ENCODE measurements around the gene LTBP1.
"Not testable (repeated sequence)": the region's sequence is repeated elsewhere in the genome, so short reads cannot be mapped to it uniquely, and the experiment has no call there.

The LTBP1 gene

DNA sequence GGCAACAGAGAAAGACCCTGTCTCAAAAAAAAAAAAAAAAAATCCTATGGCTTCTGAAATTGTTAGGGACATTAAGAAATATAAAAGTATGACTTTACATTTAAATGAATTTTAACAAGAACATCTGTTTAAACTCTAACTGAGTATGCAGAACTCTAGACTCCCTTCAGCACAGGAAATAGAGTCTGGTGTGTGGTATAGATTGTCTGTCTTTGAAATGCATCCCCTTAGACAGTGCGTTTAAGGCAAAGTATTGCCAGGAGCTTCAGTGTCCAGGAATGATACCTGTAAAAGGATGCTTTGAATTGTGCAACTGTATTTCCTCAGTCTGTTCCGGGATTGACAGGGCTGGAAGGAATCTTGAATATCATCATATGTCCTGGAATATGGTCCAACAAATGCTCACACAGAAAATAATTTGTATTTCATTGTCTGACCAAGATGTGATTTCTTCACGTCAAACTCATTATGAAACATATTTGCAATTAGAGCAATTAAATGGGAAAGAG is 396.7 kb downstream of the LTBP1 start:
- no peak for DNase-seq (ENCODE audit: low read depth)

DNA sequence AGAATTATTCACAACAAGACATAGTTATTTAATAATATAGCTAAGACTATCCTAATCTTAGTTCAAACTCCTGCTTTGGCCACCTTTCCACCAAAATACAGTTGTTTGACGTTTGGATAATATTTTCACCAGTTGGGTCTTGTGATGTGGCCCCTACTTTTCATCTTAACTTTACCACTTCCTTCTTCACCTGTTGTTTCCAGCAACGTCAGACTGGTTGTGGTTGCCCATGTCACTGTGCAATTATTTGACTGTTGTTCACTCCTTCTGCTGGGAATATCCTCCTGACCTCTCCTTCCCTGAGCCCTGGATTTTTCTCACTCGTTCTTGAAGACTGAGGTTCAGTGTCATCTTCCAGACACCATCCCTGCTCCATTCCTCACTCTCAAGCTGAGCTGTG is 397.5 kb downstream of the LTBP1 start:
- no peak for DNase-seq (ENCODE audit: low read depth)

DNA sequence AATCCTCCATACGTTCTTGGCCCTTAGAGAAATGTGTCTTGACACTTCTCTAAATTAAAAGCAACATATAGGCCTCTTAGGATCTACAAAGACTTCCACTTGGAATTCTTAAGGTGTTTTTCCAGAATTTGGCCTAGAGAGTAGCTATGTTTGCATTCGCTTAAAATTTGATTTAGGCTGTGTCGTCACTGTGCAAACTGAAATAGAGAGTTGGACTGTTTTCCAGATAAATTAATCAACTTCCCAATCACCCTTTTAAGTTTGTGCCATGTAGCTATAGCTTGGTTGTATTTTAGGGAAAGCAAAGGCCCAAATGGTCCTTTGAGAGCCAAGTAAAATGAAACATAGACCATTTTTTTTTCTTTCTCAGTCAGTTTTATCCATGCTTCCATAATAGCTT is 401.1 kb downstream of the LTBP1 start:
- DNase-seq (ENCODE audit: low read depth), result no peak

DNA sequence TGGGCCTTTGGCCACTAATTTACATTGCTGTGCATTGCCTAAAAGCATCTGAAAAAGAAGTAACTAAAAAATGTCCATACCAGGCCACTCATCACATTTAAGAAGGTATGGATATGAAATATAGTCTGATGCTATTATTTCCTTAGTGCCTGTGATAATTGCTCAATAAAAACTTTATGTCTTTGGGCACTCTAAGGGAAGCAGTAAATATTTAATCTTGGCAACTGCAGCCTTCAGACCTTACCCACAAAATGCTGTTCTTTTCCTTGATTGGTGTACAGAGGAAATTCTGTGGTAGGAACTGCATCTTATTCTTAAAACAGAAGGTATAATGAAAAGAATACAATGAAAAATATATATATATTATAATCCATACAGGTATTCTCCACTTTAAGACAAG is 403.9 kb downstream of the LTBP1 start:
- no peak for DNase-seq (ENCODE audit: low read depth)

DNA sequence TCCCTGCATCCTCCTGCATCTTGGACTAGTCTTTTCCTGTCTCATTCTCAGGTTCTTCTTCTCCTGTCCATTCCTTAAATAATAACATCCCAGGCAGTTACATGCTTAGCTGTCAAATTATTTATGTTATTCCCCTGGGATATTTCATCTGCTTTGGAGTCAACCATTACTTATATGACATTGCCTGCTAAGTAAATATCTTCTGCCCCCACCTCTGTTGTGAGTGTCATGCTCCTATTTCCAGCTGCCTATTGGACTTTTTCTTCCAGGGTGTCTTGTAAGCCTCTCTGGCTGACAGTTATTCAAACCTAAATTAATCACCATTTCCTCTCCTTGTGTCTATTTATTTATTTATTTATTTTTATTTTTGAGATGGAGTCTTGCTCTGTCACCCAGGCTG is 405.0 kb downstream of the LTBP1 start:
- no peak for DNase-seq (ENCODE audit: low read depth)

DNA sequence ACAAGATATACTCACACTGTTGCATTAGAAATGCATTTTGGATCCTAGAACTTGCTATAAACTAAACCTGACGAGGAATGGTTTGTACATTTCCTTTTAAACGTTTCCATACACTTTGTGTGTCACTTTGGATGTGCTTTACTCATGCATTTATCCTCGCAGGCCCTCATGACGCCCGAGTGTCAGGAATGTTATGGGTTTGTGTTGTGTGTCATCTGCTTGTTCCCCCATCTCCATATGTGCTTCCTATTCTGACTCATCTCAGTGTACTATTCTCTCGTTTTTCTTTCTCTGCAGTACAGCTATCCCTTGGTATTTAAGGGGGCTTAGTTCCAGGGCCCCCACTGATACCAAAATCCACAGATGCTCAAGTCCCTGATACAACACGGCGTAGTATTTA is 408.2 kb downstream of the LTBP1 start:
- DNase-seq (ENCODE audit: low read depth), result no peak

DNA sequence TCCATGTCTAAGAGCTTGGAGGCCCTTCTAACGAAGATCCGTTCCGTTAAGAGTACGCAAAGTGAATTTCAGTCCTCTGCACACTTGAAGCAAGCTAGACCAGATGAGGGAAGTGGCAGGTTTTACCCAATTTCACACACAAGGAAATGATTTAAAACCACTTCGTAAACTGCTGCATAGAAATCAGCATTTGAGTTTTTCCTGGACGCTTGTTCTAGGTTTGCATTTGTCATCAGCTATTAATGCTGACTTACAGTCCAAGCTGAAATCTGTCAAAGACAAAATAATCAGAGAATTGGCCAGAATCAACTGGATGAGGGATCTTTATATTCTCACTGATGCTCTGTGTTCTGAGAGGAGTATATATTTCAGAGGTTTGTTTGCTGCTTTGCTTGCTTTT is 412.1 kb downstream of the LTBP1 start:
- DNase-seq (ENCODE audit: low read depth), result no peak

DNA sequence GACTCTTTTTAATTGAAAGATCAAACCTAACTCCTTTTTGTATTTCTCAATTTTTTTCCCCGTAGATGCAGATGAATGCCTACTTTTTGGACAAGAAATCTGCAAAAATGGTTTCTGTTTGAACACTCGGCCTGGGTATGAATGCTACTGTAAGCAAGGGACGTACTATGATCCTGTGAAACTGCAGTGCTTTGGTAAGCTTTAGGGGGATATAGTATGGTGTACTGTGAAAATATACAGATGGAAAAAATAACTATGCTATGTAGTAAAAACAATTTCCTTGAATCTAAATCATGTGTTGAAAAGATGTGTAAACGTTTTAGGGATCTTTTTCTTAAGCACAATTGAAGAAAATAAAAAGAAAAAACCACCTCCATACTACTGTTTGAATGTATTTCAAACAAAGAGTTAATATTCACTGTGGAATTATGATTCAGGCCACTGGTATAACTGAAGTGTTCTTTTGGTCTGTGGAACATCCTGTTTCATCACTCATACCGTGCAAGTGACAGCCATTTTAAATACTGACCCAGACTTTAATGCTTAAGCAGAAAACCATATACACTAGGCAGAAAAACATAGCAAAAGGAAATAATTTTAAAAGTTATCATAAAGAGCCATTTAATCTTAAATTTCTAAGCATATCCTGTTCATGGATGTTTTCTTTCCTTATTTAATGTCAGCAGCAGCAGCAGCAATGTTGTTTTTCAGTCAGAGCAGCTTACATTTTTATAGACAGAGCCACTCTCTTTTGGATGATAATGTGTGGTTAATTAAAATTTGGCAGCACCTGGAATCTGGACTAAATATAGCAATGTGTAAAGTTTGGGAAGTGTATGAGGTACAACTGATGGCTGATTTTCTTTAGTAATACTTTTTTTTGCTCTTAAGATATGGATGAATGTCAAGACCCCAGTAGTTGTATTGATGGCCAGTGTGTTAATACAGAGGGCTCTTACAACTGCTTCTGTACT is 416.9 kb downstream of the LTBP1 start:
- no peak for DNase-seq (ENCODE audit: low read depth)

DNA sequence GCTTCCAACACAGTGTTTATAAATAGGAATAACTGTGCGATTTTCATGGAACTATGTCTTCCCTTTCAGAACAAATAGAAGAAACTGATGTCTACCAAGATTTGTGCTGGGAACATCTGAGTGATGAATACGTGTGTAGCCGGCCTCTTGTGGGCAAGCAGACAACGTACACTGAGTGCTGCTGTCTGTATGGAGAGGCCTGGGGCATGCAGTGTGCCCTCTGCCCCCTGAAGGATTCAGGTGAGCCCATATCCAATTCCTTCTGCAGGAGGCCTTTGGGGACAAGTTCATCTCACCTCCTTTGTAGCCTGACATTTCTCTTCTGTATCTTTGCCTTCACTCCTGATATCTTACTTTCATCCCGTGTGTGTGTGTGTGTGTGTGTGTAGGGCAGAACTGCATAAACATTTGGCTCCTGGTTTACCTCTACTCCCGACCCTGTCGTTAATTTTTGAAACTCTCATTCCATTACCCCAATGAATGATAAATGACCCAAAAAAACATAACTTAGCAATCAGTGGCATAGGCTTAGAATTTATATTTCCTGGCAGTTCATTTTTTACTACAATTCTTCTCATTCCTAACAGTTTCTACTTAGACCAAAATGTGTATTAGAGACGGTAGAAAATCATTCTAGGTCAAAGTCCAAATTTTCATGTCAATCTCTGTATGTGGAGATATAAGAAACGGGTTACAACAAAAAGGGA is 418.7 kb downstream of the LTBP1 start:
- no peak for DNase-seq (ENCODE audit: low read depth)

DNA sequence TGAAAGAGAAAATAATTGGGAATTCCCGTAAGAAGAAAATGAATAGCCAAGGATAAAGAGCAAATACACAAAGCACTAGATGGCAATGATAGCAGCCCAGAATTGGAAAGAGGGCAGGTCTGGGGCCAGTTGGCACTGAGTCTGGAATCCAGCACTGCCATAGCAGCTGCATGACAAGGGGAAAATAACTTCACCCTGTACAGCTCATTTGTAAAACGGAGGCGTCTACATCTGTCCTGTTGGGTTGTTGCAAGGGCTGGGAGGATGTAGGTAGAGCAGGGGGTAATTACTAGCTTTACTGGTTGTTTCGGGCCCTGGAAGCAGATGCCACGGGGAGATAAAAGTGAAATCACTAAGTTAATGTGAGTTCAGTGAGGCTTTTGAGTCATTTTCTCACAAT is 419.7 kb downstream of the LTBP1 start:
- no peak for DNase-seq (ENCODE audit: low read depth)

DNA sequence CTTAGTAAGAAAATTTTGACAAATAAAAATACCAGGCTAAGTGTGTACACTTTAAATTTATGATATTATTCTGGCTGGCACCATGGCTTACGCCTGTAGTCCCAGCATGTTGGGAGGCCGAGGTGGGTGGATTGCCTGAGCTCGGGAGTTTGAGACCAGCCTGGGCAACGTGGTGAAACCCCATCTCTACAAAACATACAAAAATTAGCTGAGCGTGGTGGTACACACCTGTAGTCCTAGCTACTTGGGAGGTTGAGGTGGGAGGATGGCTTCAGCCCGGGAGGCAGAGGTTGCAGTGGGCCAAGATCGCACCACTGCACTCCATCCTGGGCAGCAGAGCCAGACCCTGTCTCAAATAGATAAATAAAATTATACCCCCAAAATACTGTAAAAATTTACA is 421.8 kb downstream of the LTBP1 start:
- DNase-seq (ENCODE audit: low read depth), result not testable (repeated sequence)

DNA sequence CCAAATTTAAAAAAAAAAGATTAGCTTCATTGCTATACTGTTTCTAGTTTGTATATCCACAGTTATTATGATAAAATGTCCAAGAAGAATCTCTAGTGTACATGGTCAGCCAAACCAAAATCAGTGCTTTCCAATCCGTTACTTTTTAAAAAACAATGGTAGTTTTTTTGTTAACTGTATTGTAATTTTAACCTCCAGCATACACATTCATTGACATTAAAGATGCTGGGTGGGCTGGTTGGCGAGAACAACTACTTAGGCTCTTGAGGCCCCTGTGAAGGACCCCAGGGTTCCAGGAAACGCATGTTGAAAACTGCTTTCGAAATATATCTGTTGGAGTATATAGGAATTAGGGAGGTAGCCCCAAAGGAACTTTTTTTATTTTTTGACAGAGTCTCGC is 422.4 kb downstream of the LTBP1 start:
- DNase-seq (ENCODE audit: low read depth), result no peak

DNA sequence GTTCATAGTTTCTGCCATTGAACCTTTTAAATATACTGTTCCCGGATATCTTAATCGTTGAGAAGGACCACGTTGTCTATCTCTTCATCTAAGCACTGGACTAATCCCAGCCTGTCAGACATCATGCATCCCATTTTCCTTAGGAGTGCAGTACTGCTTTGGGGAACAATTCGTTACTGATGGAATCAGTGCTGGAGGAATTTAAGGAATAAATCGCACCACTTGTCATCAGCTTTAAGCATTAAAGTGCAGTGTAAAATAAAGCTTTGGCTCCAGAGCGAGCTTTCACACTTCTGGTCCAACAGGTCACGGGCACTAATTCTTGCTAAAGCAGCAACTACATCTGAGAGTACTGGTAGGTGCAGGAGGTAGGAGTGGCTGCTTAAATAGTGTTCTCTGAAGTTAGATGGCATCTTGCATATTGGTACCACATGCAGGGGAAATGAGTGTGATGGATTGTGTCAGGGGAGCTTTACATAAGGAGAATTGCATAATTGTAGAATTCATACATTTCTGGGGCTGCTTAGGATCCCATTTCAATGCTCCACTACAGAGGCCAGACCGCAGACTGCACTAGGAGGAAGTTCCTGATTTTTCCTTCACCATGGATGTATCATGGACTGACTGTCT is 424.0 kb downstream of the LTBP1 start:
- DNase-seq (ENCODE audit: low read depth), result no peak

DNA sequence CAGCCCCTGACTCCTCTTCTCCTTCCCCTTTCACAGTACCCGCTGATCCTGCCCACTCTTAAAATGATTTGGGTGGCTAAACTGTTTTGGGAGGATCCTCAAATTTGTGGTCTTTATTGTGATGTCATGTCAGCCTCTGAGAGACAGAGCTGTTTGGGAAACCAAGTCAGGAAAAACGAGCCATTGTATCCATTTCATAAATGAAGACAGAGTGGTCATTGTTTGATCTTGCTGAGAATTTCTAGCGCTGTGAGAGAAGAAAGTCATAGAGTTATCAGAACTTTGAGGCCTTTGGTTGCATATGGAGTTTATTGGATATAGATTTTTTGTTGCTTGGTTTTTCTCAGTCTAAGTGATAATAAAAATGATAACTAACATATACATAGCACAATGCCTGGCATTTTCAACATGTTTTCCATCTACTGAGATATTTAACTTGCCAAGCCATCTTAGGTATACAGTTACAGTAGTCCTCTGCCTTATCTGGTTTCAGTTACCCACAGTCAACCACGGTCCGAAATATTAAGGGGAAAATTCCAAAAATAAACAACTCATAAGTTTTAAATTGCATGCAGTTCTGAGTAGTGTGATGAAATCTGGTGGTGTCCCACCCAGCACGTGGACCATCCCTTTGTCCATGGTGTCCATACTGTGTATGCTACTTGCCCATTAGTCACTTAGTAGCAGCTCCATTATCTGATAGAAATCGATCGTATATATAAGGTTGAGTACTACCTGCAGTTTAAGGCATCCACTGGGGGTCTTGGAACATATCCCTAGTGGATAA is 424.7 kb downstream of the LTBP1 start:
- DNase-seq (ENCODE audit: low read depth), result no peak

DNA sequence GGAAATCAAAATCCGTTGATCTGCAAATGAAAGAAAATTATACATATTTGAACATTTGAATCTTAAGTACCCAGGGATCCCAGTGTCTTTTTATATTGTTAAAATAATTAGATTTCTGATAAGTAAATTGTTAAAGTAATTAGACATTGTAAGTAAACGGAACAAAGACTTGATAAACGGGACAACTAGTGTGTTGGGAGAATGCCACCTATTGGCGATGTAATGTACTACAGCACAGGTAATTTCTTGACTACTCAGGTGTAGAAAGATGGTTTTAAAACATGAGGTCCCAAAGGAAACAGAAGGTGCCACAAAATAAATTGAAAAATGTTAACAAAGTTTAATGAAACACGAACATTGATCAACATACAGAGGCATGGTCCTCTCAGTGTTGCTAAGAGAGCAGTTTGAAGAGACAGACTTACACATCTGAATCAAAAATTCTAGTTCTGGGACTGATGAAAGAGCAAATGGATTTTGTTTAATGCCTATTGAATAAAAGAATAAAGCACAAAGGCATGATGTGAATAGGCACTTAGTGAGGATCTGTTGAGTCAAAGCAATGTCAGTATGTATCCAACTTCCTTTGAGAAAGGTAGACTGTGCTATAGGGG is 426.3 kb downstream of the LTBP1 start:
- no peak for DNase-seq (ENCODE audit: low read depth)

DNA sequence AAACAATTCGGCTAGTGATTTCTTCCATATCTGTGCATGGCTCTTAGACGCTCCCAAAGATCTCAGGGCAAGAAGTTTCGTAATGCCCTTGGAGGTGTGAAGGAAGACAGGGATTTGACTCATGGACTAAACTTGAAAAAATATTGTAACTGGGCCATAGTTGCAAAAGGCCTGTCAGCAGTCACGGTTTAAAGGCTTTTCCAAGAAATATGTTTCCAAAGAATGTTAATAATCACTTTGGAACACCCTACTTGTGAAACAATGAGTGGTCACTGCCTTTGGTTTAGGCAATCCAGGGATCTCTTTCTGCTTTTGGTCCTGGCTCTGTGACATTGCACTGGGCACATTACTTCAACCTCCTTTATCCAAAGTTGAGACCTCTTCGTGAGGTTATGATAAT is 427.2 kb downstream of the LTBP1 start:
- peak; percentile 41 for DNase-seq (ENCODE audit: low read depth)

DNA sequence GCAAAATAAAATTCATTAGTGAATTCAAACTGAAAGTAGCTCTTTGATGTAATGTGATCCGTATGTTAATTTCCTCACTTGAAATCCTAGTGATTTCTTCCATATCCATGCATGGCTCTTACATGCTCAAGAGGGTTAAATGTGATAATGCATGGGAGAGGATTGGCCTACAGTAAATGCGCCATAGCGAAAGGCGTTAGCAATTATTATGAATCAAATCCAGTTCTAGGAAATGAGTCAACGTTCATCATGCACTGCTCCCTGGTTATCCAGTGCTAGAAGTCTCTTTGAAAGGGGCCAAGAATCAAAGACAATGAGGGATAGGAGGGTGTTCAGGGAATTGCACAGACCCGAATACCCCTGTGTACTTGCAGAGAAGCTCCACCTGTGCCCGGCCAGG is 428.3 kb downstream of the LTBP1 start:
- no peak for DNase-seq (ENCODE audit: low read depth)

DNA sequence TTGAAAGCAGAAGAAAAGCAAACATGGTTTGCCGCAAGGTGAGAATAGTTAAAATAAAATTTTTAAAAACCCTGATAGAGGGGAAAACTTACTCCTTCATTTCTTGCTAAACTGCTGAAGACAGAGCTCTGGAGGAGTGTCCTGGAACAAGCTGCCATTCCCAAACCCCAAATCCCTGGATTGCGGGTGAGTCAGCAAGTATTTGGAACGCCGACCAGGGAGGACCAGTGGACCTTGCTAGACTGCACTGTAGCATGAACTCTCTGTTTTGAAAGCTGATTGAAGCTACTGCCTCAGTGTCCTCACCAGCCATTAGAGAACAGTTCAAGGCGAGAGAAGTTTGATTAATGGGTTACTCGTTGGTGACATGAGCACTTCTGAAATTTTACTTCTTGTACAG is 430.3 kb downstream of the LTBP1 start:
- no peak for DNase-seq (ENCODE audit: low read depth)

DNA sequence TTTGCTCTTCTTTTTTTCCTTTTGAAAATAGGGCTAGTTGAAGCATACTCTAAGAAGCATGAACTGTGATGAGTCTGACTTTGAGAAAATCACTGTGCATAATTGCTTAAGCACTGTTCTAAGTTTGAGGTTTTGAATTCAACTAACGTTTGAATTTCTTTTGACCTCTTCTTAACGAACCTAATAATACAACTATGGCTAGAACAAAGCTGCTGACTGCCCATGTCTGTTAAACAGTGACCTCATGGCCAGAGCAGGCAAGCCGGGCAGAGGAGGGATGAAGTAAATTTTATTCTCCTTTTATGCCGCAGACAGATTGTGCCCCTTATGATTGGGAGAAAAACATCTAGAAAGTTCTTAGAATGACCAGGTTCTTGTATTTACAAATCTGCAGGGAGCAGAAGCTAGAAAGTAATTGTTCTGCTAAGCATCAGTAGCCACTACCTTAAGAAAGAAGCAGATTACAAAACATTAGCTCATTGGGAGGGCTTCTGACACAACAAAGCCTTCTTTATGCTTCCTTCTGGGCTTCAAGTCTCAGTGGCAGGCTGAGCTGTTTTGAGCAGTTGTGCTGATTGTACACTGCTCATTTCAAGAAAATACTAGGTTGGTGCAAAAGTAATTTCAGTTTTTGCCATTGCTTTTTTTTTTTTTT is 431.9 kb downstream of the LTBP1 start:
- no peak for DNase-seq (ENCODE audit: low read depth)

DNA sequence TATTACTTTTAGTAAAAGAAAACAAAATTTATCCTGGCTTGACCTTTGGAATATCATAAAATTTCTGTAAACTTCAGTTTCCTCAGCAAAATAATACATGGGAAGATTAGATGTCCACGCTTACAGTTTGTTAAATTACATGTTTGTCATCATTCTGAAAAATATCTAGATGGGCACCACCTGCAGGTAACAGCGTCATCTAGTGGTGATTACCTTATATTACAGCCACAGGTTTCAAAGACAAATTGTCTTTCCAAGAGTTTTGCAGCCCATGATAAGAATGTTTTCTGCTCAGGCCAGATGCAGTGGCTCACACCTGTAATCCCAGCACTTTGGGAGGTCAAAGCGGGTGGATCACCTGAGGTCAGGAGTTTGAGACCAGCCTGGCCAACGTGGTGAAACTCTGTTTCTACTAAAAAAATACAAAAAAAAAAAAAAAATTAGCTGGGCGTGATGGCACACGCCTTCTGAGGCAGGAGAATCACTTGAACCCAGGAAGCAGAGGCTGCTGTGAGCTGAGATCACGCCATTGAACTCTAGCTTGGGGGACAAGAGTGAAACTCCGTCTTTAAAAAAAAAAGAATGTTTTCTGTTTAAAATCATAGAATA is 433.4 kb downstream of the LTBP1 start:
- no peak for DNase-seq (ENCODE audit: low read depth)

DNA sequence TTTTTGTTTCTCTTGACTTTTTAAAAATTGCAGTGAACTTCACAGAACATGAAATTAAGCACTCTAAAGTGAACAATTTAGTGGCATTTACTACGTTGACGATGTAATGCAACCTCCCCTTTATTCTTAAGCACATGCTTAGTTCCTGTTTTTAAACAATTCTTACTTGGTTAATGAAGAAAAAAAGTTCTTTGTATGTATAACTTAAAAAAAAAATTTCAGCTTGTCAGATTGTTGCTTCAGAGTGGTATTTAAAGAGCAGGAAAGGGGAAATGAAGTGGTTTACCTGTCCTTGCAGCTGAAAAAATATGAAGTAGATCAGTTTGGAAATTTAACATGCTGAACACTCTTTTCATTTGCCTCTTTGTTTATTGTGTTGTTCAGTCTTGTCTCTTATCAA is 434.0 kb downstream of the LTBP1 start:
- no peak for DNase-seq (ENCODE audit: low read depth)

All from fibroblast of the conjunctiva (primary cell).